ENCODE measurements around the gene GOT1.

Gene GOT1

DNA sequence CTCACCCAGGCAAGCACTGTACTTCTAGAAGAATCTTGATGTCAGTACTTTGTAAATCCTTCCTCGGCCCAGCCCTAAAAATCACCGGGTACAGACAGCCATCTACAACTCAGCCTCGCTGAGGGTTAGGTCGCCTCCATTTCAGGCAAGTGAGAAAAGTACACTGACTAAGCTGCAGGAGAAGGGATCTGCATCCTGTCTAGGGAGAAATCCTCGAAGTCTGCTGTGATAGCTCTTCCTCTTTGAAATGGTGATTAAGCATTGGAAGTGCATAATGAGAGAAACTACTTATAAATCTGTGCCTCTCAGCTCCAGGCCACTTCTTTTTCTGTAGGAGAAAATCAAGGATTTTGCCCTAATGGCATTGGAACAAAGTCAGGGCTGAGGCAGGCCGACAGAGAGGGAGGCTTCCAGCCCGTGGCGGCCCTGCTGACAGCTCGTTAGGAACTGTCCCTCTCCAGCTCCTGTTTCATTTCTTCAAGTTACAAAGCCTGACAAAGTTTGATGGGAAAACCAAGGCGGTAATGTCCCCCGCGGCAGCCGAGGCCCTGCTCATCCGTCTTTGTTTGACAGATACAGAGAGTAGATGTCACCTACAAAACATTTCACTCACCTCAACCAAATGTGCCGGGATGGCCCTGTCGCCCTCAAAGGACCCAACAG lies 14.1 kb upstream of the GOT1 start:
- TF ChIP-seq, protein P1, sequence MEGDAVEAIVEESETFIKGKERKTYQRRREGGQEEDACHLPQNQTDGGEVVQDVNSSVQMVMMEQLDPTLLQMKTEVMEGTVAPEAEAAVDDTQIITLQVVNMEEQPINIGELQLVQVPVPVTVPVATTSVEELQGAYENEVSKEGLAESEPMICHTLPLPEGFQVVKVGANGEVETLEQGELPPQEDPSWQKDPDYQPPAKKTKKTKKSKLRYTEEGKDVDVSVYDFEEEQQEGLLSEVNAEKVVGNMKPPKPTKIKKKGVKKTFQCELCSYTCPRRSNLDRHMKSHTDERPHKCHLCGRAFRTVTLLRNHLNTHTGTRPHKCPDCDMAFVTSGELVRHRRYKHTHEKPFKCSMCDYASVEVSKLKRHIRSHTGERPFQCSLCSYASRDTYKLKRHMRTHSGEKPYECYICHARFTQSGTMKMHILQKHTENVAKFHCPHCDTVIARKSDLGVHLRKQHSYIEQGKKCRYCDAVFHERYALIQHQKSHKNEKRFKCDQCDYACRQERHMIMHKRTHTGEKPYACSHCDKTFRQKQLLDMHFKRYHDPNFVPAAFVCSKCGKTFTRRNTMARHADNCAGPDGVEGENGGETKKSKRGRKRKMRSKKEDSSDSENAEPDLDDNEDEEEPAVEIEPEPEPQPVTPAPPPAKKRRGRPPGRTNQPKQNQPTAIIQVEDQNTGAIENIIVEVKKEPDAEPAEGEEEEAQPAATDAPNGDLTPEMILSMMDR (IDR thresholded peaks at IDR 0.05) = no peak

DNA sequence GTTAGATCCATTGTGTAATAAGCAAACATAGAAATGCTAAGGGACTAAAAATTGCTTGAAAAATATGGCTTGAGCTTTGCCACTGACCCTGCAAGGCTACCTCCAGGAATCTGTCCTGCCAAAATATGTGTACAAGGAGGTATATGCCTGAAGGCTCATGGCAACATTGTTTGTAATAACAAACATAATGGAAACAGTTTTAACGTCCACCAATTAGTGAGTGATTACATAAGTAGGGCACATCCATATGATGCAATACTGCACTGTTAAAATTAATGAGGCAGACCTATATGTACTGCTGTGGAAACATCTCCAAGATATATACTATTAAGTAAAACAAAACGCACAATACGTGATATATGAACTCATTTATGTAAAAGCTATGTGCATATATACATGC lies 13.1 kb upstream of the GOT1 start:
- no peaks in the 10 kb centered on the region for H3K27me3 ChIP-seq
- TF ChIP-seq, protein P1 (IDR thresholded peaks at IDR 0.05) = no peak
- H3K9me3 ChIP-seq = no peaks in the 10 kb centered on the region
- no peak for DNase-seq
- intact Hi-C loops (cut with DNase I; ENCODE audit: low total_unique reads) = no loop called here
- no peak overlapping the region for H3K4me3 ChIP-seq
- no peak overlapping the region for H3K27ac ChIP-seq
- H3K36me3 ChIP-seq = no peaks in the 10 kb centered on the region
- H3K4me1 ChIP-seq = no peaks in the 10 kb centered on the region

More for the DNA sequence above, 14.1 kb upstream of the GOT1 start:
- no peaks in the 10 kb centered on the region for H3K36me3 ChIP-seq
- peaks cover 0 to 7% of the 10 kb centered on the region in 2 donors for H3K27me3 ChIP-seq
- no peak overlapping the region for H3K27ac ChIP-seq
- H3K4me1 ChIP-seq = no peaks in the 10 kb centered on the region
- intact Hi-C loops (cut with DNase I; ENCODE audit: low total_unique reads) = no loop called here
- no peak overlapping the region for H3K4me3 ChIP-seq
- no peak for DNase-seq
- no peaks in the 10 kb centered on the region for H3K9me3 ChIP-seq

DNA sequence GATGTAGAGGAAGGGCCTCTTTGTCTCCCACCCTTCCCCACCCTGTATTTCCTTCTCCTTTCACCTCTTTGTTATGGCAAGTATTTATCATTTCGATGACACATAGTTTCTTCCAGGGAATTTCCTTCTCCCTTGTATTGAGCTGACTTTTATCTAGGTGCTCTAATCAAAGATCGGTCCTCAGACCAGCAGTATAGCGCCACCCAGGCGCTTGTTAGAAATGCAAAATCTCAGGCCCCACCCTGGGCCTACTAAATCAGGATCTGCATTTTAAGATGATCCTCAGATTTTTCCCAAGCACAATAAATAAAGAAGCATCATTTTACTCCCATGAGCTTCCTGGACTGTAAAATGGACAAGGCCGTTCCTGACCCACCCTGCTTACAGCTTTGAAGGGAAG lies 12.0 kb upstream of the GOT1 start:
- Histone ChIP-seq H3K4me3 (no peak overlapping the region), H3K27me3 (no peaks in the 10 kb centered on the region), H3K9me3 (no peaks in the 10 kb centered on the region), H3K36me3 (no peaks in the 10 kb centered on the region), H3K27ac (no peak overlapping the region), H3K4me1 (no peaks in the 10 kb centered on the region)
- intact Hi-C loops (cut with DNase I; ENCODE audit: low total_unique reads) = no loop called here
- no peak for DNase-seq
- TF ChIP-seq, protein P1 (IDR thresholded peaks at IDR 0.05) = no peak

DNA sequence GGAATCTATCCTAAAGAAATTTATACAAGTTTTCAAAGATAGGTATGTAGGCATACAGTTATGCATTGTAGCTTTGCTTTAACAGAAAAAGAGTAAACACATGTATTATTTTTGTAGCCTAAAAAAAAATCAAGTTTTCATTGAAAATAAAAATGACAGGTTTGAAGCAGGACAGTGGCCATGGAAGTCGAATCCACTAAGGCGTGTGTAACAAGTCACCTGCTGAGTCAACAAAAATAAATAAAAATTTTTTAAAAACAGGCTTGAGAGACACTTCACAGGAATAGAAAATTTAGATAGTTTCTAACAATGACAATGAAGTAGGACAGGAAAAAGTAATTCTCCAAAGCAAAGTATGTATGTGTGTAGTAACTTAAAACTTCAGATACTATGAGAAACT lies 8.5 kb upstream of the GOT1 start:
- intact Hi-C loops (cut with DNase I; ENCODE audit: low total_unique reads) = no loop called here
- Histone ChIP-seq H3K27ac (no peak overlapping the region), H3K4me1 (peaks cover 0 to 2% (median 0%) of the 10 kb centered on the region in 4 donors), H3K4me3 (no peak overlapping the region), H3K36me3 (no peaks in the 10 kb centered on the region), H3K27me3 (no peaks in the 10 kb centered on the region), H3K9me3 (no peaks in the 10 kb centered on the region)
- TF ChIP-seq, protein P1 (IDR thresholded peaks at IDR 0.05) = no peak
- DNase-seq = no peak

DNA sequence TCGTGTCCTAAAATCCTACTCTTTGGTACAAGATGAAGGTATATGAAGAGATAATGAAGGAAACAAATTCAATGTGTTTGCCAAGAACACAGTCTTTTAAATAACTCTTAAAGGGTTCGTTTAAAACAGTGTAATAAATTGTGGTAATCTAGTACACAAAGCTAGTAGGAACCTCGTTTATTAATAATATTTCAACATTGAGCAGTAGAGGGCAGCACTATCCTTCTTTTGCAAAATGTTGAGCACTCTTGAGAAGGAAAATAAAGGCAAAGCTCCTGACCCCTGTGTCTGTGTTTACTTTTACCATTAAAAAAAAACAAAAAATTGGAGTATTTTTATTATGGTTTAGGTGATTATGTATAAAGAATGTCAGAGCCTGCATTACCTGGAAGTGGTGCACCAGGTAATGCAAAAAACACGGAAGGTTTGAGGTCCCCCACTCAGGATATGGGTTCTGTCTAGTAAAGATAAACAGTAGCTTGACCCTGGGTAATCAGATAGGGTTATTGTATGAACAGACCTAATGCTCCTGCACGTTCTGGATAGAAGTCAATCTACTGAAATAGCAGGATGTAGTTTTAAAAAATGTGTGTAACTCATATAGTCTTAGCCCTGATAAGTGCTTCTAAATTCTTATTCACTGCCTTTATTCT lies 5.7 kb upstream of the GOT1 start:
- Histone ChIP-seq H3K27me3 (no peaks in the 10 kb centered on the region), H3K4me1 (peaks cover 0 to 12% (median 8%) of the 10 kb centered on the region in 4 donors), H3K9me3 (no peaks in the 10 kb centered on the region), H3K27ac (no peak overlapping the region), H3K4me3 (no peak overlapping the region), H3K36me3 (no peaks in the 10 kb centered on the region)
- intact Hi-C loops (cut with DNase I; ENCODE audit: low total_unique reads) = no loop called here
- DNase-seq = no peak
- TF ChIP-seq, protein P1 (IDR thresholded peaks at IDR 0.05) = peak; percentile 38 to 44
